HG03095 (cell line): ENCODE measurements around the gene LRP1.
"Not testable (repeated sequence)": the region's sequence is repeated elsewhere in the genome, so short reads cannot be mapped to it uniquely, and the experiment has no call there.

ENCODE experiments used
- ATAC-seq: cut with Tn5 transposase; IDR thresholded peaks from one replicate; pipeline ENCODE4 v1.9.1; 2021; ENCODE audit warnings: moderate library complexity; ENCODE audit not compliant: unreplicated experiment

LRP1 gene

DNA sequence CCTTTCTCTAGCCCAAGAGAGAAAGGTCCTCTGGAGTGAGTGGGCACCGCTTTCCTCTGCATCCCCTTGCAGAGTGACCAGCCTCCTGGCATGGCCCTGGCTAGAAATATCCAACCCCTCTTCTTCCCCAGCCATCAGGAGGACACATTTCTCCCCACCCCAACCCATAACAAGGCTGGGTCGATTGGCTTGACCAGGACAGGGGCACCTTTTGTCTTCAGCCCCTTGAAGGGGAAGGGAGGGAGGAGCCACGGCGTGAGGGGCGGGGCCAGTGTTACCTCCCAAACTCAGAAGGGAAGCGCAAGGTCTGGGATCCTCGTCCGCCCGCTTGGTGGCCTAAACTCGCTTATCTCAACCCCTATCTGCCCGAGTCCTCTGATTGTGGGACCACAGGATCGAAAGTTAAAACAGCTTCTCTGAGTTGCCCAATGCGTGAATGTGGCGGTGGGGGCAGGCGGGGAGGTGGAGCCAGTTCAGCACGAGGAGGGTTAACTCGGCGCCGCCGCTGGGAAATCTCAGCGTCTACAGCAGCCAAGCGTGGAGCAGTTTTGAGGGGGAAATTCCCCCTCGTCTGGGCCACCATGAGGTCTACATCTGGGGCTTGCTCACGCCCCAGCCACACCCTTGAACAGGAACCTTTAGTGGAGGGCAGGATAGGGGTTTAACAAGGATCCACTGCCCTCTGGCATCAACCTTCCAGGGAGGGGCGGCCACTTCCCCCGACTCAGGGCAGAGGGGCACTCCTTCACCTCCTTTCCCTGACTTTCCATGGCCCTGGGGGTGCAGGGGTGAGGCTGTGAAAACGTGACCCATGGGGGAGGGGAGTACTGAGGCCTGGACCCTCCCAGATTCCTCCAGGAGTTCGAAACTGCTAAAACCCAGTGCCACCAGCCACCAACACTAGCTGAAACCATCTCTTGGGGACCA is 17.9 kb upstream of the LRP1 start:
- peak; percentile 45 for ATAC-seq

DNA sequence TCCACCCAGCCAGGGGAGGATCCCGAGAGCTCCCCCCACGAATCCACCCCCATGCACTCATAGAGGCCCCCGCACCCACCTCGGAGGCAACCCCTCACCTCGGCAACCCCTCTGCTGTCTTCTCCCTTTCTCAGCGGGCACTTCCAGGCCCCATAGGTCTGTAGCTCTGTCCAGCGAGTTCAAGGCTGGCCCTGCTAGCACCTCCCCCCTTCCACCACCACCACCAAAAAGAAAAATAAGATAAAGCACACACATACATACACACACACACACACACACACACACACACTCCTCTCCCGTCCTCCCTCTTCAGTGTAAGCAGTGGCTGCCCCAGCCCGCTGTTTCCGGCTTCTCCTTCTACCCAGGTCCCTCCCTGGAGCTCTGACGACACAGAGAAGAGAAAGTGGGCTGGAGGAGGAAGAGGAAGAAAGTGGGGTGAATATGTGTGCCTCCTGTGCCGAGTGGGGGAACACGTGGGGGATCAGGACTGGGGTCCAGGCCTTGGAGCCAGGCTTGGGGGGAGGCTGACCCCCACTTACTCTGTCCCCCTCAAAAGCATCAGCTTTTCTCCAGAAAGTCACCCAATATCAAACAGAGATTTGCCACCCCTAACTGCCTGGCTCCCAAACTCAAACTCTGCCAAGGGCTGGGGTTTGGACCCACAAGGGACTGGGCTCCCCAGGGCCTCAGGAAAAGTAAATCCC is 17.1 kb upstream of the LRP1 start, which contains the start of gene STAT6:
Gene STAT6 (minus strand): TSS at position 332 of the 704 bp plus-strand sequence. CDS start 3,084 bp downstream, outside the sequence.
- ATAC-seq, result peak; percentile 57

DNA sequence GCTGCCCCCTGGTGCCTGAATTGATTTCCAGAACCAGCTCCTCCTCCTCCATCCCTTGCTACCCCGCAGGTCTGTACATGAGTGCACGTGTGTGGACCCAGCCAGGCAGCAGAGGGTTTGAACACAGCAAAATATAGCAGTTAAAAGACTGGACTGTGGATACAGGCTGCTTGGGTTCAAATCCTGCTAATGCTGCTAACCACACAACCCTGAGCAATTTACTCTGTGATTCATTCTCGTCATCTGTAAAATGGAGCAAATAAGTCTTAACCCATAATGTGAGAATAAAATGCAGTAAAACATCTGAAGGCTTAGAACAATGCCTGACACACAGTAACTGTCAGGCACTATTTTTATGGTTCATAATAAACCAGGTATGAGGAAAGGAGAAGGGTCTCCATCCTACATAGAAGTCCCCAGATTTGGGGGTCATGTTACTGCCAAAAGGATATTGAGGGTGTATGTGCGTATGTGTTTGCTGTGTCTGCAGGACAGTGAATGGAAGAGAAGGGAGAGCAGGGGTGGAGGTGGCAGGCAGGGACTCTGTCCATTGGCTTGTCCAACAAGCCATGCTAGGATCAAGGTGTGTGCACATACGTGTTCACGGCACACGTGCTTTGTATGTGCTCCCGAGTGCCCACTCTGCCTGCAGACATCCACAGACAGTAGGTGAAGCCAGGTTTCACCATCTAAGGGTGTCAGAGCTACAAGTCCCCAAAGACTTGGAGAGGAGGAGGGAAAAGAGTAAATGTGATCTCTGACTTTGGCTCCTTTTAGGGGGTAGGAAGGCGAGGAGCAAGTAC is 15.6 kb upstream of the LRP1 start:
- no peak for ATAC-seq

DNA sequence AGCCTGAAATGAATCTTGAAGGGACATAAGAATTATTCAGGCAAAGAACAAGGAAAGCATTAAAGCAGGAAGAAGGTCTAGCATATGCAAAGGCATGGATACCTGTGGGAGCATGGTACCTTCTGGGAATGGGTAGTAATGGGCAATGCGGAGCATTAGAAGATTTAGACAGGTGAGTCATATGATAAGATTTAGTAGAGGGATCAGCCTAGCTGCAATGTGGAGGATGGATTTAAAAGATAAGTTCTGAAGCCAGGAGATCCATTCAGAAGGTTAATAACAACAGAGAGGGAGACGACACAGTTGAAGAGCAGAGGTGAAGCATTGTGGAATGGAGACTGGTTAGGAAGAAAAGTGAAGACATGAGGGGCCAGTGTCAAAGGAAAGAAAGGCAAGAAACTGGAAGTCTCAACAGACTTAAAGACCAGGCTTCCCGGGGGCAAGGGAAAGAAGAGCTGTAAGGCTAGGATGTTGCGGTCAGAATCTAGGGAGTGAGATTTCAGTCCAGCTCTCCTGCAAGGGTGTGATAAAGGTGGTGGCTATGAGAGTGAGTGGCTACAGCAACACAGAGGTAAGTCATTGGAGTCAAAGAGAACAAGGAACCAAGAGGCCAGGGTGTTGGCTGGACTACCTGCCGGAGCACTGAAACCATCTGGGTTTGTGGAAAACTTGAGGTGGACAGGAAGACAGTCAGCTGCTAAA is 11.6 kb upstream of the LRP1 start:
- no peak for ATAC-seq

DNA sequence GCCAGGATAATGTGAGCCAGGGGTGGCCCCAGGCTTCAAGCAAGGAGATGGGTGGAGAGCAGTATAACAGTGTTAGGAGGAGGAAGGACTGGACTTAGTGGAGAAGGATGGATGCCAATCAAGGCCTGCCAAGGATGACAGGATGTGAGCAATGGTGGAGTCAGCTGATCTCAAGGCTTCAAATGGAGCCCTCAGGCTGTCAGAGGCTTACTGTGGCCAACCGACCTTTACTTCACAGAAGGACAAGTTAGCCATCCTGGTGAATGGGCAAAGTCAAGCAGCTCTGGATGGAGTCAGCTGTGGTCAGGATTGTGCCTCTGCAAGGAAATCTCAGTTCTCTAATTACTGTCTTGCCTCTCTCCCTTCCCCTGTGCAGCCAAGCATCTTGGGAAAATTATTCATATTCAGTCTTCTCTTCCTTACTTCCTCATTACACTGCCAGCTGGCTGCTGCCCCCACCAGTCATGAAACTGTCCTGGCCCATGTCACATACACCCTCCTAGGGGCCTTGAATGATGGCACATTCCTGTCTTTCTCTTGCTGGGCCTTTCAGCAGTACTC is 9.5 kb upstream of the LRP1 start:
- no peak for ATAC-seq

DNA sequence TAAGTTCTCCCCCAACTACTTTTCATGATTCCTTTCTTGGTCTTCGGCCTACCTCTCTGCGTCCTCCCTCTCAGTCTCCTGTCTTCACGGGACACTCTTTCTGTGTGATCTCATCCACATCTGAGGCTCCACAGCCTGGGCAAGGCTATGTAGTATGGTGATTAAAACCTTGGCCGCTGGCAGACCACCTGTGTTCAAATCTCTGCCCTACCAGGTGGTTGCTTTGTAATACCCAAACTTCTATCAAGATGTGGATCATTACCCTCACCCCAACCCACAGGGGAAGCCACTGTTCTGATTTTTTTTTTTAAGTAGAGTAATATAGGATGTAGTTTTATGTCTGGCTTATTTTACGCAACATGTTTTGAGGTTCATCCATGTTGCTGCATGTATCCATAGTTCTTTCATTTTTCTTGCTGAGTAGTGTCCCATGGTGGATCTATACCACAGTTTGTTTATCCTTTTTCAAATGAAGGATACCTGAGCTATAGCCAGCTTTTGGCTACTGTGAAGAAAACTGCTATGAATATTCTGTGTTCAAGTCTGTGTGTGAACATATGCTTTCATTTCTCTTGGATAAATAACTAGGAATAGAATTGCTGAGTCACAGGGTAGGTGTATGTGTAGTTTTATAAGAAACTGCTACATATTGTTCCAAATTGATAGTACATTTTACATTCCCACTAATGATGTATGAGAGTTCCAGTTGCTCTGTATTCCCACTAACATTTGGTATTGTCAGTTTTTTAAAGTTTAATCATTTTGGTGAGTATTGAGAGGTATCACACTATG is 8.8 kb upstream of the LRP1 start:
- no peak for ATAC-seq

DNA sequence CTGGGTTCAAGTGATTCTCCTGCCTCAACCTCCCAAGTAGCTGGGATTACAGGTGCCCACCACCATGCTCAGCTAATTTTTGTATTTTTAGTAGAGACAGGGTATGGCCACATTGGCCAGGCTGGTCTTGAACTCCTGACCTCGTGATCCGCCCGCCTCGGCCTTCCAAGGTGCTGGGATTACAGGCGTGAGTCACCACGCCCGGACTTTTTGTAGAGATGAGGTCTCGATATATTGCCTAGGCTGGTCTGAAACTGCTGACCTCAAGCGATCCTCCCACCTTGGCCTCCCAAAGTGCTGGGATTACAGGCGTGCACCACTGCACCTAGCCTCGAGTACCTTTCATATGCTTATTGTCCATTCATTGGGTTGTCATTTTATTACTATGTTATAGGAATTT is 7.6 kb upstream of the LRP1 start:
- ATAC-seq, result not testable (repeated sequence)

DNA sequence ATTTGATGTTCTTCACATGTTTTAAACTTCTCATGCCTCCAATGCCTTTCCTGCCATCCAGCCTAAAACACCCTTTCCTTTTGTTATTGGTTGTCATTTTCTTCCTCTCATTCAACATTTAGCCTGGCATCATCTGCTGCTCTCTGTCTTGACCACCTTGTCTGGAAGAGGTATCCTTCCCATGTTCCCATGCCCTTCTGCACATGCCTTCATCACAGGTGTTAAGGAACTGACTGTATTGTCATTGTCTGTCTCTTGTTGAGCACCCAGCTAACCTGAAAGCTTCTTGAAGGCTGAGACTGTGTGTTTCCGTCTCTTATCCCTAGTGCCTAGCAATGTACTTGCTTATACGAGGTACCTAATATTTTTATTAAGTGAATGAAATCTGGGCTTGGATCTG is 4.5 kb upstream of the LRP1 start:
- no peak for ATAC-seq

DNA sequence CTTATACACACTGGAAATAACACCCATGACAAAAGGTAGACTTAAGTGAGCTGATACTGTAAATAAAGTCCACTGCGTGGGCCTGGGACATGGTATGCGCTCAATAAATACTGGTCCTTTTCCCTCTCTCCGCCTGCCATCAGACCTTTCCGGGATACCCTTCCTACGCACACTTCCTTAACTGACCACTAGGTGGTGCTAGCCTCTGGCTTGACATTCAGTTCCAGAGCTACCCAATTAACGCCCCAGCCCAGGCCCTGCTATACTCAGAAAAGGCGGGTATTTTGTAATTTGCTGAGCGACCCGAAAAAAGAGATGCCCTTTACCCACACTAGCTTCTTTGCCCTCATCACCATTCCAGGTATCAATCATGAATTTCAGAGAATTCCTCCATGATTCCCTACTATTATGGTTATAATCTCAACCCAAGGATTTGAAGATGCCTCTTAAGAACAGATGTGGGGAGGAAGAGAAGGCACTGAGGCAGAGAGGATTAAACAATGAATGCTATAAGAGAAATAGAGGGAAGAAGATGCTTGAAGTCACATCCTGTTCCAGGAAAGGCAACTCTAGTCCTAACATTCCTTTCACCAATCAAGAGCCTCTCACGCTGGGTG is 3.9 kb upstream of the LRP1 start:
- ATAC-seq, result no peak

DNA sequence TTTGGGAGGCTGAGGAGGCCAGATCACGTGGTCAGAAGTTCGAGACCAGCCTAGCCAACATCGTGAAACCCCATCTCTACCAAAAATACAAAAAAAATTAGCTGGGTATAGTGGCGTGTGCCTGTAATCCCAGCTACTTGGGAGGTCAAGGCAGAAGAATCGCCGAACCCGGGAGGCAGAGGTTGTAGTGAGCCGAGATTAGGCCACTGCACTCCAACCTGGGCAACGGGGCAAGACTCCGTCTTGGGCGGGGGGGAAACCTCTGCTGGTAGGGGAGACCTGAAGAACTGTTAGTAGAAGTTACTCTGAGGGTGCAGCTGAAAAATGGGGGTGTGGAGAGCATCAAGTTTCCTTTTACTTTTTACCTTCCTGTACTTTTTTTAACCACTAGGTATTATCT is 2.2 kb upstream of the LRP1 start:
- ATAC-seq, result no peak

DNA sequence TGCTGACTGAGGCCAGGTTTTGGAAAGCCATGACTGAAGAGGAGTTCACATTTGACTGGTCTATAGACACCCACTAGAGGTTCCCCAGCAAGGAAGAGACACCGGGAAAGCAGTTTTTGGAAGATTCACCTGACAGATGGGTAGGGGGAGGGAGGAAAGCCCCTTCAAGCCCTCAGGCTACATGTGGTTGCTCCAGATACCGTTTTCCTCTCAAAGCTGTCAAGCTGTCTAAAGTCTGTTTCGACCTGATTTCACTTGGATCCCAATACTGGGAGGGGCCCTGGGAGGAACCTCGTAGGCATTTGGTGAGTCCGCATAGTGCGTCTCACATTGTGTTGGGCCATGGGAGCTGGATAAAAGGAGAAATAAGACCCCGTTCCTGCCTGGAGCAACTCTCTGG is 1.7 kb upstream of the LRP1 start:
- no peak for ATAC-seq

DNA sequence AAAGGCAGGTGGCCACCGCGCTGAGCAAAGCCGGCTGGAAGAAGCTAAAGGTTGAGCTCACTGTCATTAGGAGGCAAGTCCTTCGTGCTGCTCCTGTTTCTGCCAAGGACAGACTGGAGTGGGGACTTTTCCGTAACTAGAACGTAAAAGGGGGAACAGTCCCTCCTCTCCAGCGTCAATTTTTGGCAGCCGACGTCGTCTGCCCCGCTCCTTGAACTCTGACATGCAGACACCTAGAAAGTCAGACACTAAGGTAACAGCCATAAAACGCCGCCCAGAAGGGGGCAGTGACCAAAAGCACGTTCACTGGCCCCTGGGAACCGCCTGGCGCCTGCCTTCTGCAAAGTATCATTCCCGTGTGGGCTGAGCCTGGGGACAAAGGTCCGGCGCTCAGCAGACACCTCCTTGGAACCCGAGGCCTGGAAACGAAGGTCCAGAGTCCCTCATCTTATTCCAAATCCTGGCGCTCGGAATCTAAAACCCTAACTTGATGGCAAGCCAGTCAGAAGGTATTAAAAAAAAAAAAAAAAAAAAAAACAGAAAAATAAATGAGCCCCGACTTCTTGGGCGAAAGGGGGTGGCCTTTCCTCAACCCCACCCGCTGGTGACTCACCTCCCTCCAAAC is 1.1 kb upstream of the LRP1 start:
- ATAC-seq, result no peak

DNA sequence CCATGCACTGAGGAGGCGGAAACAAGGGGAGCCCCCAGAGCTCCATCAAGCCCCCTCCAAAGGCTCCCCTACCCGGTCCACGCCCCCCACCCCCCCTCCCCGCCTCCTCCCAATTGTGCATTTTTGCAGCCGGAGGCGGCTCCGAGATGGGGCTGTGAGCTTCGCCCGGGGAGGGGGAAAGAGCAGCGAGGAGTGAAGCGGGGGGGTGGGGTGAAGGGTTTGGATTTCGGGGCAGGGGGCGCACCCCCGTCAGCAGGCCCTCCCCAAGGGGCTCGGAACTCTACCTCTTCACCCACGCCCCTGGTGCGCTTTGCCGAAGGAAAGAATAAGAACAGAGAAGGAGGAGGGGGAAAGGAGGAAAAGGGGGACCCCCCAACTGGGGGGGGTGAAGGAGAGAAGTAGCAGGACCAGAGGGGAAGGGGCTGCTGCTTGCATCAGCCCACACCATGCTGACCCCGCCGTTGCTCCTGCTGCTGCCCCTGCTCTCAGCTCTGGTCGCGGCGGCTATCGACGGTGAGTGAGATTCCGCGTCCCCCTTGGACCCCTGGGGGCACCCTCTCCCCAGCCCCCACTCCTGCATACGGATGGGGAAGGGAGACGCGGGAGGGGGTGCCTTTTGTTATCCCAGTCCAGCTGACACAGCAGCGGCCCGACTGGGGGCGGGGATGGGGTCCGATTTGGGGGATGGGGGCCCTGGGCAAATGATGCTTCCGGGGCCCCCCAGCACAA is 400 bp downstream of the LRP1 start:
- no peak for ATAC-seq

DNA sequence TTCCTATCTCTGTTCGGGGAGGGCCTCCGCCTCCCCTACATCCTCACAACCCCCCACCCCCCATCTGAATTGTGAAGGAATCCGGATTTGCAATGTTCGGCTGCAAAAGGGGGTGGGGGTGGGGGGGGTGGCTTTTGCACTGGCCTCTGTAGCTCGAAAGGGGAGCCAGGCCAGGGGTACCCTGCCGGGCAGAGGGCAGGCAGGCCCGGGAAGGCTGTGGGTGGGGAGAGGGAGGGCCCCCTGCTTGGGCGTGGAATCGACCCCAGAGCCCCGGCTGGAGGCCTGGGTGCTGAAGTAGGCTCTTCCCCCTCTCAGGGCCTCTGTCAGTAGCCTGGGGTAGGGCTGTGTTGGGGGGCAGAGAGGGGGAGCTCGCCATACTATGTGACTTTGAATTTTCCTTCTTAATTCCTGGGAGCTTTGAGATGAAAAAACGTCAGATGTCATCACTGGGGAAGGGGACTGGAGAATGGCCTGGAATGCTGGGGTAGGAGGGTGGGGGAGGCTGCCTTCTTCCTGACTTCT is 1.1 kb downstream of the LRP1 start:
- ATAC-seq, result no peak

DNA sequence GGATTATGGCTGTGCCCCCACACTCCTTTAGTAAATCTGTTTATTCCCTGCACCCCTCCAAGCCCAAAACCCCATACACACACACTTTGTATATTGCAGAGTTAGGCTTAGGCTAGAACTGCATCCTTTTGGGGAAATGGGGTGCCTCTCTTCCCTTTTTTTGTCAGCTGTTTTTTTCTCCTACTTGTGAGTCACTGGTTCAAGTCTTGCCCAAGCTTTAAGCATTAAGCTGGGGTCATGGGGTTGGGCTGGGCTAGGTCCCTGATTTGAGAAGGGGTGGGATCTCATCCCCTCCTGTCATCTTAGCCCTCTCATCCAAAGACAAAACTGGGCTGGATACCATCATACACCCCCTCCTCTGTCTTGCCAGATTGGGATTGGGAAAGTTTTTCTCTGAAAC is 1.6 kb downstream of the LRP1 start:
- ATAC-seq, result no peak

DNA sequence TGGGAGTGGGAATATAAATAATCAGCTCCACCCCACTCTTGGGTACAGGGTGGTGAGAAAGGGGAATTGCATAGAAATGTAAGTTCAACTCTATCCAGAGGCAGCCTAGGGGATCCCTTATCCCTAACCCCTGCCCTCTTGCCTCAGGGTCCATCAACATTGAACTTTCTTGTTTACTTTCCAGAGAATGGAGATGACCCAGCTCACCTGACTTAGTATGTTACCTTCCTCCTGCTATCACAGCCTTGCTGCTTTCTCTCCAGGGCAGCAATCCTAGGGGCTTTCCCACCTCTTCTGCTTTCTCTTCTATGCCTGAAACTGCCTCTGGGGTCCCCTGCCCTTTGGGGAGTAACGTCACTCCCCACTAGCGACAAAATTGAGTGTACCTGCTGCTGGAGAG is 2.7 kb downstream of the LRP1 start:
- ATAC-seq, result no peak

DNA sequence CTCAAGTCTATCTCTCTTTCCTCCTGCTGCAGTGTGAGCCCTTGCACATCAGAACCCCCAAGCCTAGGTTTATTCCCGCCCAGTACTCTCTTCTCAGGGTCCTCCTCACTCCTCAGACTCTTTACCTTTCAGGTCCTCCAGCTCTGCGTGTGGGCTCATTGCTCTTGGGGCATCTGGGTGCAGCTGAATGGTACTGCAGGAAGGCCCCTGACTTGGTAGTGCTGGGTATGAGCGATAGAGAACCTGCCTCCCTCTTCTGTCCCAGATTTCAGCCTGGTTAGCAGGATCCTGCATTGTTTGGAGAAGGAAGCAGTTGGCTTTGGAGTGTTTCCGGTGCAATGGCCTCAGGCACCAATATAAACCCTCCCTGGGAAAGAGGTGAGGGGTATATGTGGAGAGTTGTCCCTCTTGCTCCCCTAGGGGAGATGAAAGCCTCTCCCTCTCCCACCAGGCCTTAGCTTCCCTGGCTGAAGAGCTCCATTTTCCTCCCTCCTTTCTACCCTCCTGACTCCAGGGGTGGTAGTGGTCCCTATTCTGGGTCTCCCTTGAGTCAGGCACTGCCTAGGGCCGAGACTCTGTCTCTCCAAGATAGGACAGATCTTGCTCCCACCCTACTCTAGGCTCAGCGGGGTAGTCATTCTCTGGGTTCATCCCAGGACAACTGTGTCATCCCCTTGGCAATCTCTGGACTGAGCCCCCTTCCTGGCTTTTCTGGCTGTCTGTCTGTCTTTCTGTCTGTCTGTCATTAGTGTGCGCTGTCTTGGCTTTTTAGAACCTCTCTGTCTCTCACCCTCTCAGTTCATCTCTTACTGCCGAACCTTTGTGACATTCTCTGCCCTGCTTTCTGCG is 3.8 kb downstream of the LRP1 start:
- no peak for ATAC-seq
